Stomach (tissue), 9 donors: Measurements from ENCODE around the gene KLHL18. TPM values are rescaled to one million over a fixed set of nuclear protein-coding genes. Genes with fewer than 3 reads are reported as not detected.
"Not testable (repeated sequence)": the region's sequence is repeated elsewhere in the genome, so short reads cannot be mapped to it uniquely, and the experiment has no call there.

ENCODE experiments used
- DNase-seq, 2 donors: peaks; one replicate each; pipeline versions ENCODE4 v3.0.0 to v3.0.0-alpha.2; 2013 to 2019
- H3K27ac ChIP-seq, 5 donors: fragments of 200-600 bp in 4 of 5; sonication (generic) in 4 of 5; one replicate each; pipeline ENCODE4 v1.5.1; 2013 to 2019; ENCODE audit warnings: mild to moderate bottlenecking in 1 of 5, moderate library complexity in 1 of 5
- H3K27me3 ChIP-seq, 3 donors: fragments of 200-600 bp; sonication (generic); one replicate each; pipeline ENCODE4 v1.5.1; 2017 to 2019; ENCODE audit warnings: mixed run types in 1 of 3
- H3K36me3 ChIP-seq, 4 donors: fragments of 200-600 bp; sonication (generic); 1 replicate in 3 of 4; 2 replicates in 1 of 4; pipeline ENCODE4 v1.5.1; 2016 to 2019
- H3K4me1 ChIP-seq, 4 donors: fragments of 200-600 bp; sonication (generic); one replicate each; pipeline ENCODE4 v1.5.1; 2016 to 2019
- H3K4me3 ChIP-seq, 4 donors: fragments of 200-600 bp; sonication (generic) in 3 of 4; one replicate each; pipeline ENCODE4 v1.5.1; 2016 to 2019; ENCODE audit warnings: mild to moderate bottlenecking in 1 of 4
- H3K9me3 ChIP-seq, 4 donors: fragments of 200-600 bp; sonication (generic); one replicate each; pipeline ENCODE4 v1.5.1; 2016 to 2019
- EP300 ChIP-seq: sonication (generic); formaldehyde crosslinking; IDR thresholded peaks from one replicate; pipeline ENCODE4 v1.6.1; 2017; ENCODE audit warnings: antibody characterized with exemption
- POLR2A ChIP-seq, 4 donors: fragments of 450-650 bp; IDR thresholded peaks; one replicate each; pipeline ENCODE4 v1.6.1; 2016; ENCODE audit warnings: antibody characterized with exemption in 4 of 4, control low read depth in 2 of 4, mild to moderate bottlenecking in 1 of 4, moderate library complexity in 1 of 4
- POLR2AphosphoS5 ChIP-seq, 3 donors: sonication (generic); formaldehyde crosslinking; IDR thresholded peaks; one replicate each; pipeline ENCODE4 v1.6.1; 2016; ENCODE audit warnings: antibody characterized with exemption in 3 of 3
- WGBS, 5 donors: extraction: QIAGEN DNeasy Blood & Tissue Kit in 3 of 5; methylation state at CpG; one replicate each; pipeline versions ENCODE4 v1.1.5 to v1.1.7; 2013 to 2018; 5-methylcytosine and 5-hydroxymethylcytosine counted together
- intact Hi-C: fragments of 100-400 bp; cut with DNase I; formaldehyde crosslinking; loops from one replicate; pipeline ENCODE4 v1.15.1; 2023; ENCODE audit warnings: low total_unique reads
- polyA plus RNA-seq, 3 donors: library from polyadenylated mRNA; stranded (reverse); fragments of 200-250 nt; gene quantifications; one replicate each; pipeline ENCODE4 v1.2.3, GENCODE V29; 2013
- total RNA-seq, 5 donors: library from RNA; depleted of rRNA; stranded (reverse); fragments of >200 nt; gene quantifications; one replicate each; pipeline versions ENCODE4 v1.1.0 to v1.2.3, GENCODE V29; 2014 to 2016
- TF ChIP-seq, protein P1 (sequence below), 7 experiments: fragments of 450-650 bp in 4 of 7; fragments of 200-600 bp in 3 of 7; sonication (generic) in 3 of 7; IDR thresholded peaks; one replicate each; pipeline ENCODE4 v1.5.1; 2016 to 2019; ENCODE audit warnings: antibody characterized with exemption in 7 of 7, control low read depth in 2 of 7, mild to moderate bottlenecking in 1 of 7
- donor health status: healthy with polysubstance abuse.
- donor health status: Bipolar disorder and iron deficiency.
- donor health status: healthy.

Gene KLHL18
- total and polyA plus RNA-seq, 8 donors: 7.6 to 29.8 (median 17.6) TPM

DNA sequence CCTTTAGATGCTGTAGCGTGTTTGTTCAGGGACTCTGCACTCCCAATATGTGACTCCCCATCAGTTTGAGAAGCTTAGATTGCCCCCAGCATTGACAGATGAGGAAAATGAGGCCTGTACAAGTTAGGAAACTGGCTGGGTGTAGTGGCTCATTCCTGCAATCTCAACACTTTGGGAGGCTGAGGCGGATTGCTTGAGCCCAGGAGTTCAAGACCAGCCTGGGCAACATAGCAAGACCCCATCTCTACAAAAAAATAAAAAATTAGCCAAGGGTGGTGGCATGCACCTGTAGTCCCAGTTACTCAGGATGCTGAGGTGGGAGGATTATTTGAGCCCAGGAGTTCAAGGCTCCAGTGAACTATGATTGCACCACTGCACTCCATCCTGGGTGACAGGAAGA is 84.1 kb downstream of the KLHL18 start:
- DNase-seq: no peak
- Histone ChIP-seq H3K27ac (no peak overlapping the region), H3K36me3 (no peaks in the 10 kb centered on the region), H3K9me3 (no peaks in the 10 kb centered on the region), H3K27me3 (peaks cover 0 to 20% (median 0%) of the 10 kb centered on the region in 3 donors), H3K4me1 (peaks cover 0 to 22% (median 2%) of the 10 kb centered on the region in 4 donors), H3K4me3 (no peak overlapping the region)
- 78 to 100% (median 96%) methylated on average over 2 of the region's 2 CpGs for WGBS, 5 donors
- no peak for TF ChIP-seq EP300
- TF ChIP-seq, protein P1, sequence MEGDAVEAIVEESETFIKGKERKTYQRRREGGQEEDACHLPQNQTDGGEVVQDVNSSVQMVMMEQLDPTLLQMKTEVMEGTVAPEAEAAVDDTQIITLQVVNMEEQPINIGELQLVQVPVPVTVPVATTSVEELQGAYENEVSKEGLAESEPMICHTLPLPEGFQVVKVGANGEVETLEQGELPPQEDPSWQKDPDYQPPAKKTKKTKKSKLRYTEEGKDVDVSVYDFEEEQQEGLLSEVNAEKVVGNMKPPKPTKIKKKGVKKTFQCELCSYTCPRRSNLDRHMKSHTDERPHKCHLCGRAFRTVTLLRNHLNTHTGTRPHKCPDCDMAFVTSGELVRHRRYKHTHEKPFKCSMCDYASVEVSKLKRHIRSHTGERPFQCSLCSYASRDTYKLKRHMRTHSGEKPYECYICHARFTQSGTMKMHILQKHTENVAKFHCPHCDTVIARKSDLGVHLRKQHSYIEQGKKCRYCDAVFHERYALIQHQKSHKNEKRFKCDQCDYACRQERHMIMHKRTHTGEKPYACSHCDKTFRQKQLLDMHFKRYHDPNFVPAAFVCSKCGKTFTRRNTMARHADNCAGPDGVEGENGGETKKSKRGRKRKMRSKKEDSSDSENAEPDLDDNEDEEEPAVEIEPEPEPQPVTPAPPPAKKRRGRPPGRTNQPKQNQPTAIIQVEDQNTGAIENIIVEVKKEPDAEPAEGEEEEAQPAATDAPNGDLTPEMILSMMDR (IDR thresholded peaks at IDR 0.05): no peak
- no peak for TF ChIP-seq POLR2AphosphoS5 (IDR thresholded peaks at IDR 0.05)
- TF ChIP-seq POLR2A (IDR thresholded peaks at IDR 0.05): no peak
- intact Hi-C loops: no loop called here

DNA sequence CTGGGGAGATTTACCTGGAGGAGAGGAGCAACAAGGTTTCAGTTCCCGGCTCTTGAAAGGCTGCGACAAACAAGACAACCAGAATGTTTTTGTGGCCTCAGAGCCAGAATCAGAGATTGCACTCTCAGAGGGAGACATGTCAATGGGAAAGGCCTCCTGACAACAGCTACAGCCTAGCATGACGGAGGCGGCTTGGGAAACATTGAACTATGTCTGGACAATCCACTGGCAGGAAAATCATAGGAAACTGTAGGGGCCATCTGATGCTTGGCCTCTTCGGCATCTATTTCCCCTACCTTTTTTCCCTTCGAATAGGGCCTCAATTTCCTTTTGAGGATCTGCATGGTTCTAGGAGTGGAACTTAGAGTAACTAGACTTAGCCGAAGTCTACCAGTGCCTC is 84.9 kb downstream of the KLHL18 start:
- Histone ChIP-seq H3K27me3 (peaks cover 0 to 24% (median 0%) of the 10 kb centered on the region in 3 donors), H3K9me3 (no peaks in the 10 kb centered on the region), H3K36me3 (no peaks in the 10 kb centered on the region), H3K4me1 (peaks cover 0 to 22% (median 2%) of the 10 kb centered on the region in 4 donors), H3K27ac (no peak overlapping the region), H3K4me3 (no peak overlapping the region)
- no peak for TF ChIP-seq EP300
- TF ChIP-seq POLR2A (IDR thresholded peaks at IDR 0.05): no peak
- TF ChIP-seq, protein P1 (IDR thresholded peaks at IDR 0.05): no peak
- TF ChIP-seq POLR2AphosphoS5 (IDR thresholded peaks at IDR 0.05): no peak
- DNase-seq: no peak
- WGBS, 5 donors: 92 to 96% (median 94%) methylated on average over 7 of the region's 7 CpGs
- intact Hi-C loops: no loop called here

DNA sequence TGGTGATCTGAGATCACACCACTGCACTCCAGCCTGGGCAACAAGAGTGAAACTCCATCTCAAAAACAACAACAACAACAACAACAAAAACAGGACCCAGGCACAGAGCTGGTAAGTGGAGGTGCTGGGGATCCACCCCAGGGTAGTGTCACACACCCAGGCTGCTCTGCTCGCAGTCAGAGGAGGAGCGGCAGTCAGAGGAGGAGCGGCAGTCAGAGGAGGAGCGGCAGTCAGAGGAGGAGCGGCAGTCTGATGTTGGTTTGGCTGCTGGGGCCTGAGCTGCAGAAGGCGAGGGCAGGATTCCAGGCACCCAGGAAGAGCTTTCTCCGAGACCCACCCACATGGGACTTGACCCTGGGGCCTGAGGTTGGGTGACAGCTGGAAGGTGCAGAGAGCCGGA is 87.3 kb downstream of the KLHL18 start:
- 84 to 92% (median 89%) methylated on average over 7 to 8 of the region's 8 CpGs for WGBS, 5 donors
- H3K4me1 ChIP-seq: peaks cover 0 to 22% (median 2%) of the 10 kb centered on the region in 4 donors
- not testable (repeated sequence) for H3K27ac ChIP-seq

DNA sequence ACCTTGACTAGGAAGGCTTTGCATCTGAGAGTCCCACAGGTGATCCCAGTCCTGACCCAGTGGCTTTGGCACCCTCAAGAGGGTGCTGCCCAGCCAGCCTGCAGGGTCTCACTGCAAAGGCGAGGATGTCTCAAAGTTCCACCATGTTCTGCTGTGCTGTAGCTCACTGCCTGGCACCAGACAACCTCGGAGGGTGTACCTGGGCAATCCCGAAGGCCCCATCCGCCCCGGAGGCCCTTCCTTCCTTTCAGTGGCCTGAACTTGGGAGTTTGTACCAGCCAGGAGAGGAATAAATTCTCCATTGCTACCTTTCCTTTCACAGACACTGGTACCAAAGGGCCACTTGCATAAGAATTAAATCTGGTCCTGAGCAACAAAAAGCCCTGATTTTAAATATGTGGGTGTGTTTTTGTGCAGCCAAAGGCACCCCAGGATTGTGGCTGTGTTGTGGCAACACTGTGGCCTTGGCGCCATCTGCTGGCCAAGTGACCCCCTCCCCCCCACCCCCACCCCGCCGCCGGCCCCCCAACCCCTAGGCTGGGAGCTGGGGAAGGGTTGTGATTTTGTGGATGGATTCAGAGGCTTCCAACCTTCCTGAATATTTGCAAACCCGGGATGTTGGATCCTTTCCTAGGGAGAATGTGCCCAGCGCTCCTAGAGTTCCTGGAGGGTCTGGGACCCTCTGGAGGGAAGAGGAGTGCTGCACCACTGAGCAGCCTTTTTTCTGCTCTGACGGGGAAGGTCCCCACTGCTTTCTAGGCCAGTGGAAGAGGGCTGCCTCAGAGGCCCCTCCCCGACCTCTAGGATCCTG is 88.3 kb downstream of the KLHL18 start:
- no peak overlapping the region for H3K27ac ChIP-seq
- H3K4me3 ChIP-seq: no peak overlapping the region
- H3K27me3 ChIP-seq: peaks cover 0 to 24% (median 0%) of the 10 kb centered on the region in 3 donors
- TF ChIP-seq, protein P1 (IDR thresholded peaks at IDR 0.05): peak in 3 of 7 experiments; percentile 22 to 58 (median 25)
- no peak for TF ChIP-seq EP300
- TF ChIP-seq POLR2A (IDR thresholded peaks at IDR 0.05): no peak
- no peak for TF ChIP-seq POLR2AphosphoS5 (IDR thresholded peaks at IDR 0.05)
- intact Hi-C loops: no loop called here
- H3K9me3 ChIP-seq: no peaks in the 10 kb centered on the region
- H3K4me1 ChIP-seq: peaks cover 0 to 11% (median 0%) of the 10 kb centered on the region in 4 donors
- 33 to 45% (median 35%) methylated on average over 10 to 13 of the region's 13 CpGs for WGBS, 5 donors
- H3K36me3 ChIP-seq: no peaks in the 10 kb centered on the region
- peak in 1 of 2 donors; percentile 27 for DNase-seq

More for the DNA sequence above, 87.3 kb downstream of the KLHL18 start:
- intact Hi-C loops, H3K4me3 ChIP-seq, H3K36me3 ChIP-seq, H3K9me3 ChIP-seq, DNase-seq: not testable (repeated sequence)
- H3K27me3 ChIP-seq: peaks cover 0 to 24% (median 0%) of the 10 kb centered on the region in 3 donors

DNA sequence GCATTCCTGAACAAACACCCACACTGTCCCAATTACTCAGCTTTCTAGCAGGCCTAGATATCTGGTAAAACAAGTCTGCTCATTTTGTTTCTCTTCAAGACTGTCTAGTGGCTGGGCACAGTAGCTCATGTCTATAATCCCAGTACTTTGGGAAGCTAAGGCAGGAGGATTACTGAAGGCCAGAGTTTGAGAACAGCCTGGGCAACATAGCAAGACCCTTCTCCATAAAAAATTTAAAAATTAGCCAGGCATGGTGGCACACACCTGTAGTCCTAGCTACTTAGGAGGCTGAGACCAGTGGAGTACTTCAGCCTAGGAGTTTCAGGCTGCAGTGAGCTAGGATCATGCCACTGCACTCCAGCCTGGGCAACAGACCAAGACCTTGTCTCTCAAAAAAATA is 91.8 kb downstream of the KLHL18 start:
- Histone ChIP-seq H3K9me3 (no peaks in the 10 kb centered on the region), H3K36me3 (no peaks in the 10 kb centered on the region), H3K4me3 (no peak overlapping the region), H3K27me3 (peaks cover 0 to 24% (median 0%) of the 10 kb centered on the region in 3 donors), H3K27ac (no peak overlapping the region), H3K4me1 (peaks cover 7 to 35% (median 15%) of the 10 kb centered on the region in 4 donors)
- TF ChIP-seq POLR2A (IDR thresholded peaks at IDR 0.05) (no peak), EP300 (no peak), POLR2AphosphoS5 (IDR thresholded peaks at IDR 0.05) (no peak)
- TF ChIP-seq, protein P1 (IDR thresholded peaks at IDR 0.05): no peak
- intact Hi-C loops: no loop called here
- no peak for DNase-seq
